PC-9 (cell line): Measurements from ENCODE around the gene MIER2.

Experiments
- CTCF ChIP-seq: fragments of 200-600 bp; sonication (generic); conservative IDR thresholded peaks from 2 replicates; pipeline ENCODE4 v1.6.1; 2017; ENCODE audit warnings: mixed run types, antibody characterized with exemption, mild to moderate bottlenecking, moderate library complexity
- EZH2 ChIP-seq: fragments of 200-600 bp; sonication (generic); IDR thresholded peaks from 2 replicates; pipeline ENCODE4 v1.8.0; 2017; ENCODE audit warnings: antibody characterized with exemption, low read depth

- no peak for TF ChIP-seq EZH2
- TF ChIP-seq CTCF: no peak
Measured at GRCh38 chr19:339262-339887, 5.2 kb downstream of the MIER2 start.
